PFSK-1 (cell line): ENCODE results near the gene LONRF2.

Experiments
- FOXP2 ChIP-seq: optimal IDR thresholded peaks from 2 replicates; pipeline ENCODE3; 2011; ENCODE audit warnings: borderline replicate concordance, control low read depth, inconsistent platforms; ENCODE audit not compliant: insufficient read depth; ENCODE audit errors: extremely low read length, extremely low read depth
- POLR2AphosphoS5 ChIP-seq: IDR thresholded peaks from 2 replicates; pipeline ENCODE4 v1.6.1; 2012; ENCODE audit warnings: low read depth, mild to moderate bottlenecking, control low read depth, low read length, moderate library complexity
- REST ChIP-seq, 2 experiments: IDR thresholded peaks; 2 replicates each; pipeline versions ENCODE4 v1.6.1 to v1.8.0; 2011 to 2012; ENCODE audit warnings: low read depth in 2 of 2, low read length in 2 of 2, control low read depth in 1 of 2, inconsistent platforms in 1 of 2, mild to moderate bottlenecking in 1 of 2, moderate library complexity in 1 of 2; ENCODE audit not compliant: insufficient read depth in 1 of 2
- SIN3A ChIP-seq: IDR thresholded peaks from 2 replicates; pipeline ENCODE4 v1.6.1; 2012; ENCODE audit warnings: mild to moderate bottlenecking, low read length, moderate library complexity, borderline replicate concordance; ENCODE audit not compliant: insufficient read depth
- TAF1 ChIP-seq: IDR thresholded peaks from 2 replicates; pipeline ENCODE4 v1.6.1; 2012; ENCODE audit warnings: low read length, control low read depth, borderline replicate concordance; ENCODE audit not compliant: insufficient read depth

LONRF2 gene

GRCh38 chr2:100234141-100234540 is 88.2 kb downstream of the LONRF2 start:
- no peak for TF ChIP-seq SIN3A

GRCh38 chr2:100233061-100233460 is 89.2 kb downstream of the LONRF2 start:
- TF ChIP-seq SIN3A (no peak), REST (IDR thresholded peaks at IDR 0.05; ENCODE audit: insufficient read depth in 1 of 2, low read depth in 2 of 2, low read length in 2 of 2) (no peak), POLR2AphosphoS5 (no peak), FOXP2 (no peak), TAF1 (no peak)

- peak in 1 of 2 experiments; percentile 43; a peak in 1 of 4 replicates for TF ChIP-seq REST (IDR thresholded peaks at IDR 0.05; ENCODE audit: insufficient read depth in 1 of 2, low read depth in 2 of 2, low read length in 2 of 2)
- no peak for TF ChIP-seq TAF1
Observed at GRCh38 chr2:100230754-100231153, 91.5 kb downstream of the LONRF2 start.

GRCh38 chr2:100228967-100229366 is 93.3 kb downstream of the LONRF2 start:
- TF ChIP-seq SIN3A (no peak), POLR2AphosphoS5 (no peak), REST (IDR thresholded peaks at IDR 0.05; ENCODE audit: insufficient read depth in 1 of 2, low read depth in 2 of 2, low read length in 2 of 2) (no peak), FOXP2 (no peak), TAF1 (no peak)

- TF ChIP-seq FOXP2 = no peak
- TF ChIP-seq TAF1 = no peak
- TF ChIP-seq SIN3A = no peak
- TF ChIP-seq POLR2AphosphoS5 = no peak
- no peak for TF ChIP-seq REST (IDR thresholded peaks at IDR 0.05; ENCODE audit: insufficient read depth in 1 of 2, low read depth in 2 of 2, low read length in 2 of 2)
Observed at GRCh38 chr2:100228415-100228814, 93.9 kb downstream of the LONRF2 start.

GRCh38 chr2:100224988-100225710 is 97.2 kb downstream of the LONRF2 start:
- TF ChIP-seq REST (IDR thresholded peaks at IDR 0.05; ENCODE audit: insufficient read depth in 1 of 2, low read depth in 2 of 2, low read length in 2 of 2) (no peak), POLR2AphosphoS5 (no peak), SIN3A (no peak), FOXP2 (no peak), TAF1 (no peak)
